HG03103 (cell line): Measurements from ENCODE around the gene FBXL7.

Experiments
- ATAC-seq: cut with Tn5 transposase; IDR thresholded peaks from one replicate; pipeline ENCODE4 v1.9.1; 2021; ENCODE audit warnings: low read depth; ENCODE audit not compliant: unreplicated experiment

Gene FBXL7

GRCh38 chr5:15574806-15575325, 74.9 kb downstream of the FBXL7 start:
- ATAC-seq = no peak

DNA sequence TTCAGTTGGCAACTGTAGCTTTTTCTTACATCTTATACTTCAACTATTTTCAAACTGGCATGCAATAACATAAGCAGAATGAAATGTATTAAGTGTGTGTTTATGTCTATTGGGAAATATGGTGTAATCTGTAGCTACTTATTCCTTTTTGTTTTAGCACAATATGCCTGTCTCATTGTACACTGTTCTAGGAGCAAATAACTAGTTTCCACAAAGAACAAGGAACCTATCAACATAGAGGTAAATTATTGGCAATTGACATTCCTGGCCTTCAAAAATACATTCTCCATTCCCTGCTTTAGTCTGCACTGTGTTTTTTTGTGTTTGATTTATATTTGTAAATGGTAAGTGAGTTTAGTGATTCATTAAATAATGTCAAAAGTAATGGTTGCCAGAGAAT, 75.7 kb downstream of the FBXL7 start:
- ATAC-seq = no peak

GRCh38 chr5:15577132-15577531, 77.2 kb downstream of the FBXL7 start:
- no peak for ATAC-seq

GRCh38 chr5:15577831-15578230, 77.9 kb downstream of the FBXL7 start:
- no peak for ATAC-seq

GRCh38 chr5:15579193-15579990, 79.4 kb downstream of the FBXL7 start:
- no peak for ATAC-seq

- no peak for ATAC-seq
These were observed 84.5 kb downstream of the FBXL7 start for GRCh38 chr5:15584528-15584927.

- no peak for ATAC-seq
These were observed 85.1 kb downstream of the FBXL7 start for GRCh38 chr5:15585128-15585527.

DNA sequence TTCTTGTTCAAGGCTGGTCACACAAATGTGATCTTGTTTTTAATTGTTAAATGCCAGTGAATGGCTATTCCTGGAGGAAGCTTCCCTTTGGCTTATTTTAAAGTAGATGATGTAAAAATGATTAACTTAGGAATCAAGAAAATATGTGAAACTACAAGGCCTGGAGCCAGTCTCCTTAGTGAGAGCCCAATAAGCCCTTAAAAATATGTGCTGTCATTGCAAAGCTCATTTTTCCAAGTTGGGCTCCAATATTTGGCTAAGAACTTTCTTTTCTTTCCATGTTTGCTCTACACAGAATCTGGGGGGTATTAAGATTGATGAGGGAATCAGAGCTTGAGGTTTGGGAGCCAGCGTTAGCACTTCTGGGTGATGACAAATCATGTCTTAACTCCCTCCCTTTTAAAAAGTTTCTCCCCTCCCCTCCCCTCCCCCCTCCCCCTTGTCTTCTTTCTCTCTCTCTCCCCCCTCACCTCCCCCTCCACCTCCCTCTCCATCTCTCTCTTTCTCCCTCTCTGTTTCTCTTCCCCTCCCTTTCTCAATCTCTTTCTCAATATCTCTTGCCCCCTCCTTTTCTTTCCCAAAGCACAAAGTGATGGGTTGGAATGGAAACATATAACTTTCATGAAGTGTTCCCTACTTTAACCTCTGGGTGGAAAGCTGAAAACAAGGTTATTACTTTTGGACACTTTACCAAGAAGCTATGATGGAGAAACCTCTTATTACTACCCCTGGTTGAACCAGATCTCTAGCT, 86.0 kb downstream of the FBXL7 start:
- ATAC-seq = no peak

DNA sequence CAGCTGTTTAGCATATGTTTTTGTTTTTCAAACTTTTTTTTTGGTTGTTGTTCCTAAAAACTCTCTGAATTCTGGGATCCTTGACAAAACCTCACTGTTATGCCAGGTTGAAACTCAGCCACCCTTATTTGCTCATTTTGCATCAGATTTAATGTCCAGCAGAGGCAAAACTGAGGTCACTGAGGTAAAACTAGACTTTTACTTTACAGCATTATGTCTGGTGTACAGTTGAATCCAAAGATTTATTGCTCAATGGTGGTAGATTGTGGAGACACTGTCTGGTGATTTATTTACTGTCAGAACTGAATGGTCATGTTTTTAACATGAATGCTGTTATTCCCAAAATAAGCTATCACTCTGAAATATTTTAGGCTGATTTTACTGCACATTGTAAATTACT, 87.9 kb downstream of the FBXL7 start:
- ATAC-seq = no peak

- ATAC-seq = no peak
These were observed 92.7 kb downstream of the FBXL7 start for GRCh38 chr5:15592728-15593127.

DNA sequence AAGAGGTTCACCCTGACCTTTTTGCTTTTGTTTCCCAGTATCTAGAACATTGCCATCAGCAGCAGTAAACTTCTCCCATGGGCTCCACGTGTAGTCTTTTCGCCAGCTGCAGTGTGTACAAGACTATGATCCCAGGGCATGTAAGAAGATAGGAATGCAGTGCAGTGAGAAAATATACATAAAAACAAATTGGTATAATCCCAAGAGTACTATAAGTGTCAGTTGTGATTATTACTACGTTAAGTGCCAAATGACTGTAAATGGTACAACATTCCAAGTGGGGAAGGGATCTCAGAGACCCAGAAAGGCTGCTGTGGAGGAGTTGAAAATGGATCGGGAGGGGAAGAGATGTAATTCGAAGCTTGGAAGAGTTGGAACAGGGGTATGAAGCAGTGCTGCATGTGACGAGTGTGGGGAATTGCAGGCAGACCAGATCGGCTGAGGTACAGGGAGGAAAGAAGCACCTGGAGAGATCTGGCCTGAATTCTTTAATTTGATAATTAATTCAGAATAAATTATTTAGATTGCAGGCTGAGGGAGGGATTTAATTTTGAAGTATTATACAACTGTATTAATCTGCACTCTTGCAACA, 95.1 kb downstream of the FBXL7 start:
- ATAC-seq = no peak

- no peak for ATAC-seq
These were observed 95.9 kb downstream of the FBXL7 start for GRCh38 chr5:15595929-15596328.

GRCh38 chr5:15596936-15597335, 97.0 kb downstream of the FBXL7 start:
- no peak for ATAC-seq

- ATAC-seq = no peak
These were observed 97.8 kb downstream of the FBXL7 start for GRCh38 chr5:15597804-15598203.

- no peak for ATAC-seq
These were observed 98.4 kb downstream of the FBXL7 start for GRCh38 chr5:15598294-15598902.

DNA sequence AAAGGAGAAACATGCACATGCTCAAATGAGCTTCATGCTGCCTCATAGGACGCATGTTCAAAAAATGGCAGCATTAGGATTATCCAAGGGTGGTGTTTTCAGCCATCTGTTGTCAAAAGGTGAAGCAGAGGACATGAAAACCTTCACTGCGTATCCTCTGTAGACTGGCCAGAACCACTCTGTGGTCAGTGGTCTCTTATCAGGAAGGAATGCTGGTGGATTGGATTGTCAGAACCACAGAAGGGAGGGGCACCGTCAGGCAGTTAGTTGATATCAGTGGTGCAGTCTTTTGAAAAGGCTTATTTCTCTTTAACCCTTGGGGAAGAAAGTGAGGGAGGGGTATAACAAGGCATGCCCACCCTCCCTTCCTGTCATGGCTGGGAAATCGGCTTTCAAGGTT, 100.1 kb downstream of the FBXL7 start:
- ATAC-seq = no peak

GRCh38 chr5:15601274-15601673, 101.3 kb downstream of the FBXL7 start:
- ATAC-seq = no peak

- no peak for ATAC-seq
These were observed 101.9 kb downstream of the FBXL7 start for GRCh38 chr5:15601853-15602252.

GRCh38 chr5:15604986-15605385, 105.0 kb downstream of the FBXL7 start:
- ATAC-seq = no peak

- ATAC-seq = no peak
These were observed 106.2 kb downstream of the FBXL7 start for GRCh38 chr5:15606197-15606596.

- ATAC-seq = no peak
These were observed 107.1 kb downstream of the FBXL7 start for GRCh38 chr5:15607076-15607475.
